Renal cortex interstitium (tissue), 11 donors: Measurements from ENCODE around the gene MAPKAP1. TPM values are rescaled to one million over a fixed set of nuclear protein-coding genes. Genes with fewer than 3 reads are reported as not detected.

ENCODE experiments used
- DNase-seq, 11 donors: peaks; one replicate each; pipeline ENCODE4 v3.0.0-alpha.2; 2013; ENCODE audit warnings: low read depth in 9 of 11, low spot score in 4 of 11; ENCODE audit errors: extremely low read depth in 1 of 11
- polyA plus RNA-seq, 3 donors: library from polyadenylated mRNA; unstranded; fragments of 120-200 nt; gene quantifications; one replicate each; pipeline ENCODE4 v1.2.1, GENCODE V29; 2013; ENCODE audit not compliant: insufficient read length in 3 of 3

The MAPKAP1 gene
- polyA plus RNA-seq, 3 donors: 65.3 to 77.1 (median 71.6) TPM

- DNase-seq: no peak
These were observed 270.2 kb downstream of the MAPKAP1 start for GRCh38 chr9:125436613-125437443.

- no peak for DNase-seq
These were observed 271.0 kb downstream of the MAPKAP1 start for GRCh38 chr9:125435776-125436612.

- DNase-seq: no peak
These were observed 271.8 kb downstream of the MAPKAP1 start for GRCh38 chr9:125434986-125435775.

- DNase-seq: no peak
These were observed 273.5 kb downstream of the MAPKAP1 start for GRCh38 chr9:125433461-125434011.

GRCh38 chr9:125432715-125433385 is 274.2 kb downstream of the MAPKAP1 start:
- DNase-seq: no peak

GRCh38 chr9:125431741-125432271 is 275.2 kb downstream of the MAPKAP1 start:
- DNase-seq: no peak

GRCh38 chr9:125431012-125431305 is 276.0 kb downstream of the MAPKAP1 start:
- DNase-seq: no peak

- no peak for DNase-seq
These were observed 276.6 kb downstream of the MAPKAP1 start for GRCh38 chr9:125430161-125431011.

- no peak for DNase-seq
These were observed 277.4 kb downstream of the MAPKAP1 start for GRCh38 chr9:125429476-125430160.

- DNase-seq: no peak
These were observed 278.0 kb downstream of the MAPKAP1 start for GRCh38 chr9:125428902-125429467.

- no peak for DNase-seq
These were observed 278.7 kb downstream of the MAPKAP1 start for GRCh38 chr9:125428060-125428901.

GRCh38 chr9:125427556-125427955 is 279.5 kb downstream of the MAPKAP1 start:
- DNase-seq: no peak

GRCh38 chr9:125426926-125427325 is 280.1 kb downstream of the MAPKAP1 start:
- no peak for DNase-seq

- peak in 1 of 11 donors; percentile 14 for DNase-seq
These were observed 281.0 kb downstream of the MAPKAP1 start for GRCh38 chr9:125425901-125426515.

GRCh38 chr9:125425170-125425897 is 281.7 kb downstream of the MAPKAP1 start:
- peak in 2 of 11 donors; percentile 33 to 48 for DNase-seq
